Measurements from ENCODE around the gene KIAA1328.

Gene KIAA1328

GRCh38 chr18:37276111-37276890 is 447.4 kb downstream of the KIAA1328 start:
- Histone ChIP-seq H3K4me1 (ENCODE audit: control insufficient read depth in 2 of 2, insufficient read depth in 2 of 2, low read length in 2 of 2) (no peaks in the 10 kb centered on the region), H3K36me3 (ENCODE audit: control insufficient read depth in 2 of 2, insufficient read depth in 2 of 2, low read length in 2 of 2) (no peaks in the 10 kb centered on the region), H3K9ac (ENCODE audit: low read depth in 1 of 2, low read length in 2 of 2) (no peak overlapping the region), H3K27me3 (ENCODE audit: control insufficient read depth in 2 of 2, insufficient read depth in 2 of 2, low read length in 2 of 2) (peaks cover 2 to 3% of the 10 kb centered on the region in 2 donors), H3K27ac (ENCODE audit: low read depth in 2 of 2, low read length in 2 of 2) (no peak overlapping the region), H3K4me3 (ENCODE audit: low read length in 2 of 2) (no peak overlapping the region), H3K9me3 (ENCODE audit: control insufficient read depth in 2 of 2, low read length in 2 of 2) (no peaks in the 10 kb centered on the region)

- no peaks in the 10 kb centered on the region for H3K9me3 ChIP-seq (ENCODE audit: control insufficient read depth in 2 of 2, low read length in 2 of 2)
- no peaks in the 10 kb centered on the region for H3K4me1 ChIP-seq (ENCODE audit: control insufficient read depth in 2 of 2, insufficient read depth in 2 of 2, low read length in 2 of 2)
- no peaks in the 10 kb centered on the region for H3K36me3 ChIP-seq (ENCODE audit: control insufficient read depth in 2 of 2, insufficient read depth in 2 of 2, low read length in 2 of 2)
- H3K4me3 ChIP-seq (ENCODE audit: low read length in 2 of 2) = no peak overlapping the region
- no peak overlapping the region for H3K9ac ChIP-seq (ENCODE audit: low read depth in 1 of 2, low read length in 2 of 2)
- H3K27me3 ChIP-seq (ENCODE audit: control insufficient read depth in 2 of 2, insufficient read depth in 2 of 2, low read length in 2 of 2) = peaks cover 2 to 3% of the 10 kb centered on the region in 2 donors
- no peak overlapping the region for H3K27ac ChIP-seq (ENCODE audit: low read depth in 2 of 2, low read length in 2 of 2)
Measured at GRCh38 chr18:37277804-37278203, 448.9 kb downstream of the KIAA1328 start.

All from mucosa of rectum (tissue), 2 donors.